Left lung (tissue), 10 donors: ENCODE data around the gene ERP29. TPM values are rescaled to one million over a fixed set of nuclear protein-coding genes. Genes with fewer than 3 reads are reported as not detected.

Experiments used
- ATAC-seq: fragments of 200-7000 bp; cut with Tn5 transposase; one replicate; pipeline ENCODE4 v1.9.1; 2020; ENCODE audit warnings: moderate library complexity
- DNase-seq, 4 donors: peaks; one replicate each; pipeline ENCODE4 v3.0.0-alpha.2; 2013 to 2020
- H3K27ac ChIP-seq, 2 donors: fragments of 200-600 bp; sonication (generic) in 1 of 2; one replicate each; pipeline versions ENCODE4 v1.5.0 to v1.8.0; 2020 to 2021
- H3K27me3 ChIP-seq, 2 donors: fragments of 200-600 bp; sonication (generic) in 1 of 2; one replicate each; pipeline versions ENCODE4 v1.5.0 to v1.8.0; 2020 to 2021
- H3K36me3 ChIP-seq, 2 donors: fragments of 200-600 bp; sonication (generic) in 1 of 2; one replicate each; pipeline versions ENCODE4 v1.5.0 to v1.8.0; 2020 to 2021
- H3K4me1 ChIP-seq, 2 donors: fragments of 200-600 bp; one replicate each; pipeline ENCODE4 v1.8.0; 2021
- H3K4me3 ChIP-seq, 2 donors: fragments of 200-600 bp; sonication (generic) in 1 of 2; one replicate each; pipeline versions ENCODE4 v1.5.0 to v1.8.0; 2020 to 2021; ENCODE audit warnings: mild to moderate bottlenecking in 1 of 2
- H3K9me3 ChIP-seq, 2 donors: fragments of 200-600 bp; sonication (generic) in 1 of 2; one replicate each; pipeline versions ENCODE4 v1.5.0 to v1.8.0; 2020 to 2021
- CTCF ChIP-seq, 2 donors: fragments of 200-600 bp; sonication (generic) in 1 of 2; IDR thresholded peaks; one replicate each; pipeline versions ENCODE4 v1.5.0 to v1.8.0; 2021; ENCODE audit warnings: antibody characterized with exemption in 2 of 2
- intact Hi-C, 2 donors: fragments of 100-400 bp; cut with DNase I; formaldehyde crosslinking; loops; one replicate each; pipeline versions ENCODE4 v1.11.2 to v1.14.2; 2022
- polyA plus RNA-seq, 6 donors: library from polyadenylated mRNA; unstranded; fragments of 120-200 nt; gene quantifications; one replicate each; pipeline ENCODE4 v1.2.1, GENCODE V29; 2013; ENCODE audit not compliant: insufficient read length in 6 of 6
- total RNA-seq, 2 donors: library from RNA; stranded (reverse); fragmentation: NEBNext Ultra II Directional; extraction: Animal tissue kit (Norgen Biotek cat#: 25700); gene quantifications; one replicate each; pipeline ENCODE4 v1.2.1, GENCODE V29; 2021
- donor health status: DM: no; HTN: yes; CAD: no.
- donor health status: DM: no; HTN: no; CAD: no.

The ERP29 gene
- total and polyA plus RNA-seq, 8 donors: 134 to 163 (median 150) TPM

- H3K36me3 ChIP-seq: peaks cover 0 to 67% of the 10 kb centered on the region in 2 donors
These were observed 10.7 kb downstream of the ERP29 start for GRCh38 chr12:112023759-112024396.

GRCh38 chr12:112025808-112026375 is 12.7 kb downstream of the ERP29 start:
- no peak for TF ChIP-seq CTCF (IDR thresholded peaks at IDR 0.05)
- no peak overlapping the region for H3K4me3 ChIP-seq
- ATAC-seq (no peak), DNase-seq (no peak)
- no peak overlapping the region for H3K27ac ChIP-seq
- H3K9me3 ChIP-seq: no peaks in the 10 kb centered on the region
- peaks cover 0 to 67% of the 10 kb centered on the region in 2 donors for H3K36me3 ChIP-seq
- intact Hi-C loops: no loop called here
- H3K4me1 ChIP-seq: peaks cover 0 to 7% of the 10 kb centered on the region in 2 donors
- H3K27me3 ChIP-seq: no peaks in the 10 kb centered on the region

More at GRCh38 chr12:112023759-112024396, 10.7 kb downstream of the ERP29 start:
- H3K27me3 ChIP-seq: no peaks in the 10 kb centered on the region
- no peak for DNase-seq
- no peak for TF ChIP-seq CTCF (IDR thresholded peaks at IDR 0.05)
- no peak overlapping the region for H3K27ac ChIP-seq
- intact Hi-C loops: no loop called here
- H3K9me3 ChIP-seq: no peaks in the 10 kb centered on the region
- no peak overlapping the region for H3K4me3 ChIP-seq
- H3K4me1 ChIP-seq: peaks cover 0 to 14% of the 10 kb centered on the region in 2 donors
- ATAC-seq: no peak

- no peak for TF ChIP-seq CTCF (IDR thresholded peaks at IDR 0.05)
- peaks cover 0 to 67% of the 10 kb centered on the region in 2 donors for H3K36me3 ChIP-seq
These were observed 16.1 kb downstream of the ERP29 start for GRCh38 chr12:112029301-112029700.

GRCh38 chr12:112031472-112031871 is 18.2 kb downstream of the ERP29 start:
- peaks cover 0 to 80% of the 10 kb centered on the region in 2 donors for H3K36me3 ChIP-seq
- H3K4me3 ChIP-seq: no peak overlapping the region
- H3K27me3 ChIP-seq: no peaks in the 10 kb centered on the region
- intact Hi-C loops: no loop called here
- no peak for ATAC-seq
- H3K9me3 ChIP-seq: no peaks in the 10 kb centered on the region
- peaks cover 0 to 4% of the 10 kb centered on the region in 2 donors for H3K4me1 ChIP-seq
- TF ChIP-seq CTCF (IDR thresholded peaks at IDR 0.05): no peak
- H3K27ac ChIP-seq: no peak overlapping the region
- DNase-seq: no peak

More at GRCh38 chr12:112029301-112029700, 16.1 kb downstream of the ERP29 start:
- H3K27ac ChIP-seq: no peak overlapping the region
- intact Hi-C loops: no loop called here
- no peak overlapping the region for H3K4me3 ChIP-seq
- ATAC-seq (no peak), DNase-seq (no peak)
- H3K27me3 ChIP-seq: no peaks in the 10 kb centered on the region
- H3K9me3 ChIP-seq: no peaks in the 10 kb centered on the region
- peaks cover 0 to 4% of the 10 kb centered on the region in 2 donors for H3K4me1 ChIP-seq

- H3K4me1 ChIP-seq: peaks cover 0 to 4% of the 10 kb centered on the region in 2 donors
- TF ChIP-seq CTCF (IDR thresholded peaks at IDR 0.05): no peak
- H3K9me3 ChIP-seq: no peaks in the 10 kb centered on the region
- H3K27me3 ChIP-seq: no peaks in the 10 kb centered on the region
- H3K36me3 ChIP-seq: peaks cover 0 to 87% of the 10 kb centered on the region in 2 donors
- ATAC-seq (no peak), DNase-seq (no peak)
- no peak overlapping the region for H3K4me3 ChIP-seq
- H3K27ac ChIP-seq: no peak overlapping the region
- intact Hi-C loops: no loop called here
These were observed 19.1 kb downstream of the ERP29 start for GRCh38 chr12:112032292-112032691.
